ENCODE data around the gene ANP32D.
"Not testable (repeated sequence)": the region's sequence is repeated elsewhere in the genome, so short reads cannot be mapped to it uniquely, and the experiment has no call there.

Gene ANP32D
- 0 to 0.24 (median 0.03) reads per million in 18 experiments for total RNA-seq

DNA sequence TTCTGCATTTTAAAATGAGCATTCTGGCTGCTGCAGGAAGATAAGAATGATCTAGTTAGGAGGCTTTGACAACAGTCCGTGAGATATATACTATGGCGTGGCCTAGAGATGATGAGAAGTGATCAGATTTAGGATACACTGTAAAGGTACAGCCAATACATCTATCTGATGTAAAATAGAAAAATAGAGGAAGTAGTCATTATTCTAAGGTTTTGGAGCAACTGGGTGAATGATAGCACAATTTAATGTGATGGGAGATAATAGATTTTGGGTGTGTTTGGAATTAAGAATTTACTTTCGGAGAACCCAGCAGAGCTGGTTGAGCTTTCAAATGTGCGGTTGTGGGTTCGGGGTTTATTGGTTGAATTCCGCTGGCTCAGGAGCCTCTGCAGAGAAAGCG is at the start of gene ANP32D:
TSS of gene ANP32D (plus strand) at position 301 of the 400 bp plus-strand sequence. CDS start 106 bp downstream, outside the sequence.
- DNase-seq, result no peak

DNA sequence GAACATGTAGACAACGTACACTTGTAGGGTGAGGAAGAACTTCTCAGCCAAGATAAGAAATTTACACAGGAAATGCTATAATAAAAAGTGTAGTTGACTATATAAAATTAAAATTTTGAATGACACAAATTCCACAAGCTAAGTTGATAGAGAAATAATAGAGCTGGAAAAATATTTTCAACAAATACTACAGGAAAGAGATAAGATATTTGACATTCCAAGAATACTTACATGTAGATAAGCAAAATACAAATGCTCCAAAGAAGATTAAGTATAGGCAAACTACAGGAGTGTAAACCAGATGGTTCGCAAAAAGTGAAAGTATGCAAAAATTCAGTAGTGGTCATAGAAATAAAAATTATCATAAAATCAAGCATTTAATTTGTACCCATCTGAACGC is 49.2 kb upstream of the ANP32D start:
- DNase-seq, result no peak

DNA sequence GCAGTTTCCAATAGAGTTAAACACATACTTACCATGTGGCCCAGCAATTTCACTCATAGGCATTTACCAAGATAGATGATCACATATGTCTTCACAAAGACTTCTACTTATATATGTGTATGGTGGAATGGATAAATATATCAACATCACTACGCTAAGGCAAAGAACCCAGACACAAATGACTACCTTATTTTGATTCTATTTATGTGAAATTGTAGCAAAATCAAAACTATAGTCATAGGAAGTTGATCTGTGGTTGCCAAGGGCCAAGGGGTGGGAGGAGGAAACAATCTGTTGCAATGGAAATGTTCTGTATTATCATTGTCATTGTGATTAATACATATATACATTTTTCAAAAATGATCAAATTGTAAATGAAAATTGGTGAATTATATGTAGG is 47.7 kb upstream of the ANP32D start:
- no peak for DNase-seq

DNA sequence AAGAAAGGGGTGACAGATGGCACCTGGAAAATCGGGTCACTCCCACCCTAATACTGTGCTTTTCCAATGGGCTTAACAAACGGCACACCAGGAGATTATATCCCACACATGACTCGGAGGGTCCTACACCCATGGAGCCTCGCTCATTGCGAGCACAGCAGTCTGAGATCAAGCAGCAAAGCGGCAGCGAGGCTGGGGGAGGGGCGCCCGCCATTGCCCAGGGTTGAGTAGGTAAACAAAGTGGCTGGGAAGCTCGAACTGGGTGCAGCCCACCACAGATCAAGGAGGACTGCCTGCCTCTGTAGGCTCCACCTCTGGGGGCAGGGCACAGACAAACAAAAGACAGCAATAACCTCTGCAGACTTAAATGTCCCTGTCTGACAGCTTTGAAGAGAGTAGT is 38.3 kb upstream of the ANP32D start:
- DNase-seq, result not testable (repeated sequence)

DNA sequence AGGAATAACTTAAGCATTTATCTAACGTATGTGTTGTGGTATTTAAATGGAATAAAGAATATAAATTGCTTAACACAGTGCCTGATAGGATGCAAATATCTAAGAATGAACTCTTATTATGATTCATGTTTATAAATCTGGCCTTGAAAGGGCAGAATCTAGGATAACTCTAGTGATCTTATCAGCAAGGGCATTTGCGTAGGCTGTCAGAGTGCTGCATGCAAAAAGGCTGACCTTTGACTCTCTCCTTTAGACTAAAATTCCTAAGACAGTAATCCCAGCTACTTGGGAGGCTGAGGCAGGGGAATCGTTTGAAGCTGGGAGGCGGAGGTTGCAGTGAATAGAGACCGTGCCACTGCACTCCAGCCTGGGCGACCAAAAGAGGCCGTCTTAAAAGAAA is 31.3 kb upstream of the ANP32D start:
- no peak for DNase-seq

DNA sequence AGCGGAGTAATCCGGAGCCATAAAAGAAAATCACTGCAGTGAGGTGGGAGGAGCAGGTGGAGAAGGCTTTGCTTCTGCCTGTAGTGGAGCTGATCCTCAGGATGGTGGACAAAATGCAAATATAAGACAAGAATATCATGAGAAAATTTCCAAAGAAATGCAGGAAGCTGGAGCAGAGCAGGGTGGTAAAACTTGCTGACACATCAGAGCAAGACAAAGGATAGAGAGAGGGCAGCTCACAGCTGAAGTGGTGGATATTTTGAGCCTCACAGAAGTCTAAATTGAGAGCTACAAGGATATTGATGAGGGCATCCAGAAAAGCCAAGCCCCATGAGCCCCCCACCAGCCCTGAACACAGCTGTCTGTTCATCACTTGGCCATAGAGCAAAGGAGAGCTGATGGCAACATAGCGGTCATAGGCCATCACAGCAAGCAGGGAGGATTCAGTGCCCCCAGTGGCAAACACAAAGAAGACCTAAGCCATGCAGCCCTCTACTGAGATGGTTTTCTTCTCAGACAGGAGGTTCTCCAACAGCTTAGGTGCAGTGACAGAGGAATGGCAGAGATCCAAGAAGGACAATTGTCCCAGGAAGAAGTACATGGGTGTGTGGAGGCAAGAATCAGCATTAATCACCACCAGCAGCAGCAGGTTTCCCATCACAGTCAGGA is 30.0 kb upstream of the ANP32D start:
- no peak for DNase-seq

DNA sequence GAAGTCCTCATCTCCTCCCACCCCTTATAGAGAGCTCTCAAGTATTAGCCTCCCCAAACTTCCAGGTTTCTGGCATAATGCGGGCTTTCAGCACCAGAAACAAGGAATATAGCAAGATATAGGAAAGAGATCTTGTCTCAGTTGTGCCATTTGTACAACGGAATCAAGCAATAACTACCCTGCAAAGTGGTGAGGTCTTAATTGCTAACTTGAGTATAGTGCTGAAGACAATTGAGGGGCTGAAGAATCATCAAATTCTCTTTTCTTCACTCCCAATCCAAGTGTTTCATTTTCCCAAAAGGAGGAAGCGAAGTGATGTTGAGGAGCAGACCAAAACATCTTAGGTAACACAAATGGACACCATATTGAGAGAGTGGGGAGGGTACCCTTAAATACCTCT is 26.8 kb upstream of the ANP32D start:
- no peak for DNase-seq

DNA sequence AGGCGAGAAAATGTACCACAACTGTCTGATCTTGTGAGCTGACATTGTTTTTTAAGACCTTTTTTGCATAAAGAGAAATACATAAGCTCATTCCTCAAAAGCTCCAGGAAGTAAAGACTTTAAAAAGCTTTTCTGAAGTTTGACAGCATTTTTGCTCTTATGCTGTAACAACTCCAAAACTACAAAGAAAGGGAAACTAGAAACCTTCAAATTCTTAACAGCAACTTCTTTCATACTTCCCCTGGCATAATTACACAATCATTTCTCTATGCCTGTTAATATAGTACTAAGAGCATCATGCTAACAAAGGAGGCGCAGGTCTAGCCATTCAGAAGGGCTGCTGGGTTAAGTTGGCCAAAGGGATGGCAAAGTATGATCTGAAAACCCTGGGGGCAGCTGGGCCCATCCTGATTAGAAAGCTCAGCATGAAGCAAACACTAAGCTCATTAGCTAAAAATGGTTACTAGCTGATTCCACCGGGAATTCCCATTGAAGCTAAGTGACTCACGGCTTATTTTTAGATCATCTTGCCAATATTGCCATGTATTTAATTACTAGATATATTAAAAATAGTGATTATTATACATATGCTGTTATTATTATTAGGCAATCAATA is 26.1 kb upstream of the ANP32D start:
- DNase-seq, result peak in 1 of 2 donors; percentile 23

DNA sequence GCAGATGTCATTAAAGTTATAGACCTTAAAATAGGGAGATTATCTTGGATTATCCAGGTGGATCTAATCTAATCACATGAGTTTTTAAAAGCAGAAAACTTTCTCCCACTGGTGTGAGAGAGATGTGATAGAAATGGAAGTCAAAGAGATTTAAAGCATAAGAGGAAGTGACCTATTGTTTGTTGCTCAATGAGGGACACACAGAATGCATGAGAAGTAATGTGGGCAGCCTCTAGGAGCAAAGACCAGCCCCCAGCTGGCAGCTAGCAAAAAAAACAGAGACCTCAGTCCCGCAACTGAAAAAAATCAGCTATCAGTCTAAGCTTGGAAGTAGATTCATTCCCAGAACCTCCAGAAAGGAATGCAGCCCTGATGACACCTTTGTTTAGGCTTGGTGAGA is 24.6 kb upstream of the ANP32D start:
- peak; percentile 14 to 30 for DNase-seq

DNA sequence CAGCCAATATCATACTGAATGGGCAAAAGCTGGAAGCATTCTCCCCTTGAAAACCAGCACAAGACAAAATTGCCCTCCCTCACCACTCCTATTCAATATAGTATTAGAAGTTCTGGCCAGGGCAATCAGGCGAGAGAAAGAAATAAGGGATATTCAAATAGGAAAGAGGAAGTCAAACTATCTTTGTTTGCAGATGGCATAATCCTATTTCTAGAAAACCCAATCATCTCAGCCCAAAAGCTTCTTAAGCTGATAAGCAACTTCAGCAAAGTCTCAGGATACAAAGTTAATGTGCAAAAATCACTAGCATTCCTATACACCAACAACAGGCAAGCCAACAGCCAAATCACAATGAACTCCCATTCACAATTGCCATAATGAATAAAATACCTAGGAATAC is 21.0 kb upstream of the ANP32D start:
- no peak for DNase-seq

DNA sequence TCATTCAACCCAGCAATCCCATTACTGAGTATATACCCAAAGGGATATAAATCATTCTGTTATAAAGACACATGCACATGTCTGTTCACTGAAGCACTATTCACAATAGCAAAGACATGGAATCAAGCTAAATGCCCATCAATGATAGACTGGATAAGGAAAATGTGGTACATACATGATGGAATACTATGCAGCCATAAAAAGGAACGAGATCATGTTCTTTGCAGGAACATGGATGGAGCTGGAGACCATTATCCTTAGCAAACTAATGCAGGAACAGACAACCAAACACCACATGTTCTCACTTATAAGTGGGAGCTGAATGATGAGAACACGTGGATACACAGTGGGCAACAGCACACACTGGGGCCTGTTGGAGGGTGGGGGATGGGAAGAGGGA is 19.4 kb upstream of the ANP32D start:
- not testable (repeated sequence) for DNase-seq

DNA sequence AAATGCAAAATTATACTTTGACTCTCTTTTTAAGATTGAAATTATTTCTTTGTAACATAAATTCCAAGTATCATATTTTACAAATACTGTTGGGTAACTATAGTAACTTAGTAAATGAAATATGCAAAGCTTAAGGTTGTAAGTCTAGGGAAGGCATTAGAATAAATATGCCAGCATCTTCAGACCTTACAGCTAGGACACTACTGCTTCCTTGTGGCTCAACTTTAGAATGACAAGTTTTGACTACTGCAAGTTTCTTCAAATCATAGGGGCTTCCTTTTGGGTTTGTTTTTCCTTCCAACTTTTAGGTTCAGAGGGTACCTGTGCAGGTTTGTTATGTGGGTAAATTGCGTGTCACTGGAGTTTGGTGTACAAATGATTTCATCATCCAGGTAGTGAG is 17.7 kb upstream of the ANP32D start:
- DNase-seq, result peak; percentile 22 to 42

DNA sequence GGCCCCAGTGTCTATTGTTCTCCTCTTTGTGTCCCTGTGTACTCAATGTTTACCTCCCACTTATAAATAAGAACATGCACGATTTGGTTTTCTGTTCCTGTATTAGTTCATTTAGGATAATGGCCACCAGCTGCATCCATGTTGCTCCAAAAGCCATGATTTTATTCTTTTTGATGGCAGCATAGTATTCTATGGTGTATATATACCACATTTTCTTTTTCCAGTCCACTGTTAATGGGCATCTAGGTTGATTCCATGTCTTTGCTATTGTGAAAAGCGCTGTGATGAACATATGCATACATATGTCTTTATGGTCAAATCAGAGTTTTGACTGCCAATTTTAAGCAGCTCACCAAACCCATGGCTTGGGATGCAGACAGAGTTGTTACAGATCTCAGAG is 17.2 kb upstream of the ANP32D start:
- DNase-seq, result no peak

DNA sequence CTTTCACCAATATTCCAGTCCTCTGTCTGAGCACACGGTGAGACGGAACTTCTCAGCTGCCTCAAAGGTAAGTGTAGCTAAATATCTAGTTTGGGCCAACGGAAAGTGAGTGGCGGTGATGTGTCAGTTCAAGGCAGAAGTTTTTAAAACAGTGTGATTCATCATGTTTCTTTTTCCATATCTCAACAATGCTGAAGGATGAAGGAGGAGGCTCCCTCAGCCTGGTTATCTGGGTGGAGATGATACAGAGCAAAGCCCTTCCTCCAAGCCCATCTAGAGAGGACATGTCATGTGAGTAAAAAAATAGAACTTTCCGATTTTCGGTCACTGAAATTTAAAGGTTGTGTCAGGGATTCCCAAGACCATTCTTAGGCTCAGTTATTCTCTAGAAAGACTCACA is 13.1 kb upstream of the ANP32D start:
- DNase-seq, result no peak

DNA sequence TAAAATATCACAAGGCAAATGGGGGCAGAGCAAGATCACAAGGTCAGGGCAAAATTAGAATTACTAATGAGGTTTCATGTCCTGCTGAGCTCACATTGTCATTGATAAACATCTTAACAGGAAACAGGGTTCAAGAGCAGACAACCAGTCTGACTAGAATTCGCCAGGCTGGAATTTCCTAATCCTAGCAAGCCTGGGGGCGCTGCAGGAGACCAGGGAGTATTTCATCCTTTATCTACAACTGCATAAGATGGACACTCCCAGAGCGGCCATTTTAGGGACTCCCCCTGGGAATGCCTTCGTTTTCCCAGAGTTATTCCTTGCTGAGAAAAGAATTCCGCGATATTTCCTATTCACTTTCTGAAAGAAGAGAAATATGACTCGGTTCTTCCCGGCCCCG is 3.3 kb upstream of the ANP32D start:
- DNase-seq, result not testable (repeated sequence)

DNA sequence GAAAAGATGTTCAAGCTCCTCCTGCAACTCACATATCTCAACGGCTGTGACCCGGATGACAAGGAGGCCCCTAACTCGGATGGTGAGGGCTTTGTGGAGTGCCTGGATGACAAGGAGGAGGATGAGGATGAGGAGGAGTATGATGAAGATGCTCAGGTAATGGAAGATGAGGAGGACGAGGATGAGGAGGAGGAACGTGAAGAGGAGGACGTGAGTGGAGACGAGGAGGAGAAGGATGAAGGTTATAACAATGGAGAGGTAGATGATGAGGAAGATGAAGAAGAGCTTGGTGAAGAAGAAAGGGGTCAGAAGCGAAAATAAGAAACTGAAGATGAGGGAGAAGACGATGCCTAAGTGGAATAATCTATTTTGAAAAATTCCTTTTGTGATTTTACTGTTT is 702 bp downstream of the ANP32D start:
- no peak for DNase-seq

DNA sequence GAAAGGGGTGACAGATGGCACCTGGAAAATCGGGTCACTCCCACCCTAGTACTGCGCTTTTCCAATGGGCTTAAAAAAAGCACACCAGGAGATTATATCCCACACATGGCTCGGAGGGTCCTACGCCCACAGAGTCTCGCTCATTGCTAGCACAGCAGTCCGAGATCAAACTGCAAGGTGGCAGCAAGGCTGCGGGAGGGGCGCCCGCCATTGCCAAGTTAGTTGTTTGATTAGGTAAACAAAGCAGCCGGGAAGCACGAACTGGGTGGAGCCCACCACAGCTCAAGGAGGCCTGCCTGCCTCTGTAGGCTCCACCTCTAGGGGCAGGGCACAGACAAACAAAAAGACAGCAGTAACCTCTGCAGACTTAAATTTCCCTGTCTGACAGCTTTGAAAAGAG is 2.1 kb downstream of the ANP32D start:
- not testable (repeated sequence) for DNase-seq

DNA sequence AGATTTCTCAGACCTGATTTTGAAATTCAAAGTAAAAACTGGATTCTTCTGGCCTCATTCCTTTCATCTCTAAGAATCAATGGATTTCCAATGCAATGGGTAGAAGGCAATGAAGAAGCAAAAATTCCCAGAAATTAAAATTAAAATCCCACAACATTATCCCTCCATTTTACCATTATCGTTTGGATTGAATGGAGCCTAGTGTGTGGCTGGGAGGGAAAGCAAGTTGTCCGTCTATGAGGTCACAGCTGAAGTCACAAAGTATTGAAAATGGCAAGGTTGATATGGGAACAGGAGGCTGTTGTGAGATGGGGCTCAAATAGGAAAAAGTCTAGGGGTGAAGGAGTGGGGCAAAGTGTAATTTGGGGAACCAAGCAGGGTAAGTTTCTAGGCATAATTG is 9.8 kb downstream of the ANP32D start, which contains the start of gene C12orf54:
TSS of gene C12orf54 (plus strand) at position 301 of the 400 bp plus-strand sequence. CDS start 799 bp downstream, outside the sequence.
- no peak for DNase-seq

DNA sequence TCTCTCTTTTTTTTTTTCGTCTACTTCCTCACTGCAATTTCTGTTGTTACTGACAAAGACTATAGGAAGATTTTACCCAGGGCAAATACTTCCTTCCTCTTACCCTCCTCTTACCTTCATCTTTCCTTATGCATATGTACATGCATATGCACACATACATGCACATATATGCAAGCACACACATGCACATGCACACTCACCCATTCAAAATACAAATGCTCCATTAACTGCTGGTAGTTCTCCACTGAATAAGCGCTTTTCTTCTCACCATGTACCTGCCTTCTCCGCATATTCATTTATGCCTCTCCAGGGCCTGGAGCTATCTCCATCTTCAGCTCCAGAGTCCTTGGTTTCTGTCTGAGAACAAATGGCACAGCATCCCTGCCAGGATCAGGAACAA is 10.6 kb downstream of the ANP32D start:
- no peak for DNase-seq

DNA sequence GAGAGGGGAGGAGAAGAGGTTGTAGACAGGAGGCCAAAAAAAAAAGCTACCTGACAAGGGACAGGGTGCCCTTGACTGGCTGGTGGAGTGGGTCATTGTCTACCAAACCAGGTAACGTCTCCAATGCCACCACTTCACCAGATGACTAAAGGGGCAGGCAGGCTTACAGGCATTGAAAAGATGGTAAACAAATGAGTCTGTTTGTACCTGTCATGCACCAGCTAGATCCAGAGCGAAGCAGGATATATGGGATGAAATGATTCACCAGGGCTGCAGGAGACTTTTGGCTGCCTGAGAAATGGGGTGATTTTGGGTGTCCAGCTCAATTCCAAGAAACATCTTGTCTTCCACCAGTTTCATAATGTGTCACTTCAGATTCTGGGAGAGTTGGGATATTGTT is 13.9 kb downstream of the ANP32D start:
- DNase-seq, result no peak

DNA sequence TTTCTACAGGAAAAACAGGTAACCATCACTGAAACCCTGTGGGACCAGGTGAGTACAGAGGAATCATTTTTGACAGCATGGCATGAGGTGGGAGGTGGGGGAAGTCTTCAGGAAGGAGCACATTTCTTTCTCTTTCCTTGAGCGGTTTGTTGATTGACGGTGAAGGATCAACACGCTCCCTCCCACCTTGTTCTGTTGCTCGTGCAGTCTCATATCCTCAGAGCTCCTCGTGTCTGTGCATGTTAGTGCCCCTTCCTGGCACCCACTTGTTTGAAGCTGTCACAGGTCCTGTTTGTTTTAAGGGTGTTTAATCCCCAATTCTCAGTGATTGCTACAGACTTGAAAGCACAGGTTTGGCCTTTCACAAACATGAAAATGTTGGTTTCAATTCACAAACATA is 14.3 kb downstream of the ANP32D start:
- DNase-seq, result no peak

DNA sequence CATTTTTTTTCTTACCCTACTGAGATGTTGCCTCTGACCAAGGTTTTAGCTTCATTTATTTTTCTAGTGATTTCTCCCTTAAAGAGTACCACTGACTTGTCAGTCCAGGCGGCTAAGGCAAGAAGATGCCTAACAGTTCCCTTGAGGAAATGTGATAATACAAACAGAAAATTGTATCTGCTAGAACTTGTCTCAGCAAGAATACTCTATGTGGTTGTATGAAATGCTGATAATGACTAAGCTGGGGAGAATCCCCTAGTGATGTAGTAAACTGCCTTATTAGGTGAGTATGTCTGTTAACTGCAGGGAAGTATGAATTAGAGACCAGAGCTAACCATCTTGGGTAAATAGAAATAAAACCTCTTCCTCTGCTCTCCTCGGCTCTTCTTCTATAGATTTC is 16.7 kb downstream of the ANP32D start:
- no peak for DNase-seq

DNA sequence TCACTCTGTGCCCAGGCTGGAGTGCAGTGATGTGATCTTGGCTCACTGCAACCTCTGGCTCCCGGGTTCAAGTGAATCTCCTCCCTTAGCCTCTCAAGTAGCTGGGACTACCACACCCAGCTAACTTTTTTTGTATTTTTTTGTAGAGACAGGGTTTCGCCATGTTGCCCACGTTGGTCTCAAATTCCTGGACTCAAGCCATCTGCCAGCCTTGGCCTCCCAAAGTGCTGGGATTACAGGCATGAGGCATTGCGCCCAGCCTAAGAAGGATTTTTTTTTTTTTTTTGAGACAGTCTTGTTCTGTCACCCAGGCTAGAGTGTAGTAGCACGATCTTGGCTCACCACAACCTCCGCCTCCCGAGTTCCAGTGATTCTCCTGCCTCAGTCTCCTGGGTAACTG is 17.1 kb downstream of the ANP32D start:
- not testable (repeated sequence) for DNase-seq

DNA sequence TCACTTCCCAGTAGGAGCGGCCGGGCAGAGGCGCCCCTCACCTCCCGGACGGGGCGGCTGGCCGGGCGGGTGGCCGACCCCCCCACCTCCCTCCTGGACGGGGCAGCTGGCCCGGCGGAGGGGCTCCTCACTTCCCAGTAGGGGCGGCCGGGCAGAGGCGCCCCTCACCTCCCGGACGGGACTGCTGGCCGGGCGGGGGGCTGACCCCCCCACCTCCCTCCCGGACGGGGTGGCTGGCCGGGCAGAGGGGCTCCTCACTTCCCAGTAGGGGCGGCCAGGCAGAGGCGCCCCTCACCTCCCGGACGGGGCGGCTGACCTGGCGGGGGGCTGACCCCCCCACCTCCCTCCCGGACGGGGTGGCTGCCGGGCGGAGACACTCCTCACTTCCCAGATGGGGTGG is 27.9 kb downstream of the ANP32D start:
- DNase-seq, result not testable (repeated sequence)

DNA sequence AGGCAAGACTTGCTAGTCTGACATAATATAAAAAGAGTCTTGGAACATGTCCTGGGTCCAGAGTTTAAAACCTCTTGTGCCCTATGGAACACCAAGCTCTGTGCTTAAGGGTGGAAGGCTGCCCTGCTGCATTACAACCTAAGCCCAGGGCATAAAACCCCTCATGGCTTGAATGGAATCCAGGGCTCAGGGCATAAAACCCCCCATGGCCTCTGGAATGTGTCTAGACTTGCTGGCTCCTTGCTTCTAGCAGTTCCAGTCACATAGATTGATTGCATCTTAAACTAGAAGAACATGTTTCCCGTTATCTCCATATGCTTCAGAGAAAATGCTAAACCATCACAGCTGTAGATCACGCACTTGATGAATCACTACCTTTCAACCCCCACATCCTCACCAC is 34.5 kb downstream of the ANP32D start:
- not testable (repeated sequence) for DNase-seq
